ENCODE measurements around the gene RAPGEF2.
A peak's percentile ranks its signal among the peaks of the same experiment; 100 is the strongest.
"Not testable (repeated sequence)": the region's sequence is repeated elsewhere in the genome, so short reads cannot be mapped to it uniquely, and the experiment has no call there.

The RAPGEF2 gene

DNA sequence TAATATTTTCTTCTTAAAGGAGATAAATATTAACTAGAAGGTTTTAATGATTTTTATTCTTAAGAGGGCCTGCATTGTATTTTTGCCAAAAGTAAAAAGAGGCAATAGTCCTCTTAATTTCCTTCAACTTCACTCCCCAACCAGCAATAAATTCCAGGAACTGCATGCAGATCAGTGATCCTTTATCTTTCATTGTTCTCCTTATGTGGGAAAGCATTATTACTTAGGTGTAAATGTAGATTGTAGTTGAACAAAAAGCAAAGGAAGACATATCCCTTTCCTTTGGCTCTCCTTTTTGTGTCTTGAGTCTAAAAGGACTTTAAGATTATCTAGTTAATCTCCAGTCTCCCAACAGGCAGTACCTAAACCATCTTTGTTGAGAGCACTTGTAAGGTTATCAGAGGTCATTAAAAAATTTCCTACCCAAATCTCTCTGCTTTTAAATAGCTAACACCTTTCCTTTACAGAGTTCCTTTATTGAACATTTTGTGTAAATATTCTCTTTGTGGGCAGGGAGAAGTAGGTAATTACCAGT, 55.3 kb downstream of the RAPGEF2 start:
- no peaks in the 10 kb centered on the region for H3K9me3 Mint-ChIP-seq
- TF ChIP-seq, protein P1, sequence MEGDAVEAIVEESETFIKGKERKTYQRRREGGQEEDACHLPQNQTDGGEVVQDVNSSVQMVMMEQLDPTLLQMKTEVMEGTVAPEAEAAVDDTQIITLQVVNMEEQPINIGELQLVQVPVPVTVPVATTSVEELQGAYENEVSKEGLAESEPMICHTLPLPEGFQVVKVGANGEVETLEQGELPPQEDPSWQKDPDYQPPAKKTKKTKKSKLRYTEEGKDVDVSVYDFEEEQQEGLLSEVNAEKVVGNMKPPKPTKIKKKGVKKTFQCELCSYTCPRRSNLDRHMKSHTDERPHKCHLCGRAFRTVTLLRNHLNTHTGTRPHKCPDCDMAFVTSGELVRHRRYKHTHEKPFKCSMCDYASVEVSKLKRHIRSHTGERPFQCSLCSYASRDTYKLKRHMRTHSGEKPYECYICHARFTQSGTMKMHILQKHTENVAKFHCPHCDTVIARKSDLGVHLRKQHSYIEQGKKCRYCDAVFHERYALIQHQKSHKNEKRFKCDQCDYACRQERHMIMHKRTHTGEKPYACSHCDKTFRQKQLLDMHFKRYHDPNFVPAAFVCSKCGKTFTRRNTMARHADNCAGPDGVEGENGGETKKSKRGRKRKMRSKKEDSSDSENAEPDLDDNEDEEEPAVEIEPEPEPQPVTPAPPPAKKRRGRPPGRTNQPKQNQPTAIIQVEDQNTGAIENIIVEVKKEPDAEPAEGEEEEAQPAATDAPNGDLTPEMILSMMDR (IDR thresholded peaks at IDR 0.05; ENCODE audit: unreplicated experiment in 3 of 3), result no peak
- peaks cover 34% of the 10 kb centered on the region for H3K4me1 Mint-ChIP-seq
- peak overlapping the region in 1 of 3 experiments; percentile 10 for H3K27ac Mint-ChIP-seq
- no peaks in the 10 kb centered on the region for H3K27me3 Mint-ChIP-seq (ENCODE audit: low read depth)
- no peak overlapping the region for H3K4me3 Mint-ChIP-seq
- H3K36me3 Mint-ChIP-seq (ENCODE audit: low read depth), result no peaks in the 10 kb centered on the region

DNA sequence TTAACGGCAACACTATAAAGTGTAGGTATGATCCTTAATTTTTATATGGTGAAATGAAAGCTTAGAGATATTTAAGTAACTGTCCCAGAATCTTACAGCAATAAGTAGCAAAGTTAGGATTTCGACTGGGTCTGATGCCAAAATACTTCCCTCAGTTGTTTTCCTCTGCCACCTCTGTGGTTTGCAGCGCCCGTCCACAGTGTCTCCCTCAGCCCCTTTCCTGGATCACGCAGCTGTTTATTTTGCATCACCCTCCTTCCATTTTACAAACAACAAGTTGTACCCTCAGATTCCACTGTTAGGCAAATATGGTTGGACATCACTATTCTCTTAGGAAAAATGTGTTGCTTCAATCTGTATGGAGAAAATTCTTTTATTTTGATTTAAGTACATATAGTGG, 56.1 kb downstream of the RAPGEF2 start:
- Mint-ChIP-seq H3K36me3 (ENCODE audit: low read depth) (no peaks in the 10 kb centered on the region), H3K27me3 (ENCODE audit: low read depth) (no peaks in the 10 kb centered on the region), H3K27ac (no peak overlapping the region)

DNA sequence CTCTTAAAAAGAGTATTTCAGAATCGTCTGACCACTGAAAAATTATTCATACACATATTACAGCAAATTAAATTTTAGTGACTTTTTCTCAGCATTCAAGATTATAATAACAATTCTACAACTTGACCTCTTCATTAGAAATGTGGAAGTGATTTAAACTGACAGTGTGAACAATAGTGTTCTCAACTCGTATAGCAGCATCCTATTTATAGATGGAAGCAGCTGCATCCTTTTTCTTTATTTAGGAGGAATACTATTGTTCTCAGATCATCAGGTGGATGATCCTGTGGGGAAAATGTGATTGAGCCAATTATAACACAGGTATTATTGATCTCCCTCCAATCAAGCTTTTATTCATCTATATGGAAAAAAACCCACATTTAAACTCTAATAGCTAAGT, 56.7 kb downstream of the RAPGEF2 start:
- Mint-ChIP-seq H3K27ac (no peak overlapping the region), H3K4me3 (no peak overlapping the region), H3K4me1 (peaks cover 38% of the 10 kb centered on the region), H3K9me3 (no peaks in the 10 kb centered on the region), H3K36me3 (ENCODE audit: low read depth) (no peaks in the 10 kb centered on the region), H3K27me3 (ENCODE audit: low read depth) (no peaks in the 10 kb centered on the region)
- TF ChIP-seq, protein P1 (IDR thresholded peaks at IDR 0.05; ENCODE audit: unreplicated experiment in 3 of 3), result no peak

More for the DNA sequence above, 56.1 kb downstream of the RAPGEF2 start:
- TF ChIP-seq, protein P1 (IDR thresholded peaks at IDR 0.05; ENCODE audit: unreplicated experiment in 3 of 3), result no peak
- Mint-ChIP-seq H3K4me3 (no peak overlapping the region), H3K4me1 (peaks cover 34% of the 10 kb centered on the region), H3K9me3 (no peaks in the 10 kb centered on the region)

DNA sequence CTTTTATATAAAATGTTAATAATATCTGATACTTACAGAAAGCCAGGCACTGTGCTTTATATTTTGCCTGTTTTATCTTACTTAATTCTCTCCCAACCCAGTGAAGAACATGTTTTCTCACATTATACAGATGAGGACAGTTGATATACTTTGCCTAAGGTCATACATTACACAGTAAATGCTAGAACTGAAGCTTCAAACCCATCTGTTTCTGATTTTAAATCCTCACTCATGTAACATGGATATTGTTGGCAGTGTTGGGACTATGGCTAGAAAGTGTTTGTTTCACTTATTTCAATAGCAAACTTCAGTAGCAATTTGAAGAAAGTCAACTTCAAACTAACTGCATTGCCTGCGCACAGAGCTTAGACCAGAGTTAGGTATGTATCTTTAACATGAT, 57.4 kb downstream of the RAPGEF2 start:
- H3K4me1 Mint-ChIP-seq, result peaks cover 44% of the 10 kb centered on the region
- no peaks in the 10 kb centered on the region for H3K9me3 Mint-ChIP-seq
- TF ChIP-seq, protein P1 (IDR thresholded peaks at IDR 0.05; ENCODE audit: unreplicated experiment in 3 of 3), result no peak
- H3K27me3 Mint-ChIP-seq (ENCODE audit: low read depth), result no peaks in the 10 kb centered on the region
- peak overlapping the region in 2 of 3 experiments; percentile 14 to 62 for H3K27ac Mint-ChIP-seq
- no peak overlapping the region for H3K4me3 Mint-ChIP-seq
- H3K36me3 Mint-ChIP-seq (ENCODE audit: low read depth), result no peaks in the 10 kb centered on the region

DNA sequence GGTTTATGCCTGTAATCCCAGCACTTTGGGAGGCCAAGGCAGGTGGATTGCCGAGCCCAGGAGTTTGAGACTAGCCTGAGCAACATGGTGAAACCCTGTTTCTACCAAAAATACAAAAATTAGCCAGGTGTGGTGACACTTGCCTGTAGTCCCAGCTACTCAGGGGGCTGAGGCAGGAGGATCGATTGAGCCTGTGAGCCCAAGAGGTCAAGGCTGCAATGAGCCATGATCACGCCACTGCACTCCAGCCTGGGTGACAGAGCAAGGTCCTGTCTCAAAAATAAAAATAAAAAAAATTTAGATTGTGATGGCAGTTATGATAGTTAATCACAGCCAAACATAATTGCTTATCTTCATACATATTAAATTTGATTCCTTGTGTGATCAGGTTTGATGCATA, 58.6 kb downstream of the RAPGEF2 start:
- not testable (repeated sequence) for H3K27me3 Mint-ChIP-seq (ENCODE audit: low read depth); H3K9me3 Mint-ChIP-seq; H3K27ac Mint-ChIP-seq; H3K36me3 Mint-ChIP-seq (ENCODE audit: low read depth); H3K4me3 Mint-ChIP-seq
- peaks cover 45% of the 10 kb centered on the region for H3K4me1 Mint-ChIP-seq

DNA sequence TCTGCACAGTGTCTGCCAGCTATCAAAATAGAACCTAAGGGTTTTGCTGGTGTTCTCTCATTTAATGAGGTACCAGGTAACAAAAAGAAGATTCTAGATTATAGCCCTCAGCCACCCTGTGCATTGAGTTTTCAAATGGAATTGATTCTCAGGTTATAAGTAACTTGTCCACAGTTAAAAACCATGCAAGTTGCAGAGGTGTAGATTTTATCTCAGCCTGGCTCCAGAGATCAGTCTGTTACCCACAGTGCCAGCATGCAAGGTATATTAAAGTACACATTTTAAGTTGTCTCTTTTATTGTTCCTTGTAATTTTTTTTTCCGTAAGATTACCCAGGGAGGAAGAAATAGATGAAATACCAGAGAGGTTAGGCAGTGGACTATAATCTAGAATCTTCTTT, 59.7 kb downstream of the RAPGEF2 start:
- TF ChIP-seq, protein P1 (IDR thresholded peaks at IDR 0.05; ENCODE audit: unreplicated experiment in 3 of 3), result no peak
- Mint-ChIP-seq H3K4me1 (peaks cover 43% of the 10 kb centered on the region), H3K4me3 (no peak overlapping the region), H3K27ac (no peak overlapping the region), H3K36me3 (ENCODE audit: low read depth) (peaks cover 7% of the 10 kb centered on the region), H3K9me3 (peaks cover 6% of the 10 kb centered on the region), H3K27me3 (ENCODE audit: low read depth) (no peaks in the 10 kb centered on the region)
